Neural cell (in vitro differentiated cells): Measurements from ENCODE around the gene TIPARP. TPM values are rescaled to one million over a fixed set of nuclear protein-coding genes. Genes with fewer than 3 reads are reported as not detected.

Source experiments
- H2AFZ ChIP-seq: fragments of 200-600, 300-800 bp; sonication (generic), shearing (Covaris generic); 2 replicates; pipeline ENCODE4 v1.6.0; 2014; ENCODE audit warnings: low read depth, mild to moderate bottlenecking, antibody characterized with exemption, low read length, moderate library complexity
- H3F3A ChIP-seq: fragments of 200-600 bp; shearing (Covaris generic); 2 replicates; pipeline ENCODE4 v1.6.1; 2016; ENCODE audit warnings: mild to moderate bottlenecking, moderate library complexity, mixed read lengths, antibody characterized with exemption, low read length; ENCODE audit not compliant: insufficient read depth, poor library complexity, severe bottlenecking
- H3K27ac ChIP-seq: fragments of 200-600, 300-800 bp; sonication (generic), shearing (Covaris generic); 2 replicates; pipeline ENCODE4 v1.5.1; 2014; ENCODE audit warnings: mild to moderate bottlenecking, low read length, moderate library complexity
- H3K27me3 ChIP-seq: fragments of 300-800, 200-600 bp; sonication (generic), shearing (Covaris generic); 2 replicates; pipeline ENCODE4 v1.6.0; 2014; ENCODE audit warnings: mild to moderate bottlenecking, low read depth, low read length, moderate library complexity; ENCODE audit not compliant: insufficient read depth
- H3K36me3 ChIP-seq: fragments of 300-800, 200-600 bp; sonication (generic), shearing (Covaris generic); 2 replicates; pipeline ENCODE4 v1.5.1; 2014; ENCODE audit warnings: mild to moderate bottlenecking, antibody characterized with exemption, low read length, moderate library complexity; ENCODE audit not compliant: insufficient read depth
- H3K4me2 ChIP-seq: fragments of 300-800, 200-600 bp; sonication (generic), shearing (Covaris generic); 2 replicates; pipeline ENCODE4 v1.6.0; 2014; ENCODE audit warnings: mild to moderate bottlenecking, low read length
- H3K4me3 ChIP-seq: fragments of 300-800, 200-600 bp; sonication (generic), shearing (Covaris generic); 2 replicates; pipeline ENCODE4 v1.5.1; 2014; ENCODE audit warnings: mild to moderate bottlenecking, low read length, moderate library complexity
- H3K79me2 ChIP-seq: fragments of 200-600 bp; shearing (Covaris generic); replicated peaks from 2 replicates; pipeline ENCODE4 v1.6.0; 2014; ENCODE audit warnings: mild to moderate bottlenecking, low read length, moderate library complexity; ENCODE audit not compliant: insufficient read depth
- H3K9ac ChIP-seq: fragments of 300-800, 200-600 bp; sonication (generic), shearing (Covaris generic); 2 replicates; pipeline ENCODE4 v1.6.1; 2016; ENCODE audit warnings: mild to moderate bottlenecking, low read length, mixed read lengths
- H3K9me2 ChIP-seq: fragments of 200-600 bp; shearing (Covaris generic); 2 replicates; pipeline ENCODE4 v1.6.1; 2016; ENCODE audit warnings: mild to moderate bottlenecking, low read length, mixed read lengths; ENCODE audit not compliant: insufficient read depth
- H3K9me3 ChIP-seq: fragments of 200-600, 300-800 bp; sonication (generic), shearing (Covaris generic); 2 replicates; pipeline ENCODE4 v1.6.1; 2016; ENCODE audit warnings: mild to moderate bottlenecking, mixed run types, low read length, moderate library complexity, mixed read lengths
- H4K20me1 ChIP-seq: fragments of 200-600 bp; shearing (Covaris generic); 2 replicates; pipeline ENCODE4 v1.6.1; 2016; ENCODE audit warnings: mild to moderate bottlenecking, mixed run types; ENCODE audit not compliant: insufficient read depth
- EP300 ChIP-seq: fragments of 450-650 bp; conservative IDR thresholded peaks from 2 replicates; pipeline ENCODE4 v1.6.1; 2014; ENCODE audit warnings: antibody characterized with exemption, mild to moderate bottlenecking, moderate library complexity; ENCODE audit not compliant: poor library complexity, severe bottlenecking
- EZH2 ChIP-seq: fragments of 200-600, 300-800 bp; shearing (Covaris generic), sonication (generic); IDR thresholded peaks from 2 replicates; pipeline ENCODE4 v1.6.1; 2014; ENCODE audit warnings: antibody characterized with exemption, low read length, borderline replicate concordance, mild to moderate bottlenecking; ENCODE audit not compliant: insufficient read depth, poor library complexity, severe bottlenecking
- MXI1 ChIP-seq: fragments of 450-650 bp; conservative IDR thresholded peaks from 2 replicates; pipeline ENCODE4 v1.6.1; 2014; ENCODE audit warnings: antibody characterized with exemption, mild to moderate bottlenecking; ENCODE audit not compliant: poor library complexity, severe bottlenecking
- POLR2AphosphoS5 ChIP-seq: IDR thresholded peaks from 2 replicates; pipeline ENCODE4 v1.6.1; 2012
- RAD21 ChIP-seq: fragments of 450-650 bp; conservative IDR thresholded peaks from 2 replicates; pipeline ENCODE4 v1.6.1; 2014; ENCODE audit warnings: antibody characterized with exemption, mild to moderate bottlenecking, moderate library complexity
- REST ChIP-seq: IDR thresholded peaks from 2 replicates; pipeline ENCODE4 v1.6.1; 2012; ENCODE audit warnings: borderline replicate concordance
- SMC3 ChIP-seq: fragments of 450-650 bp; conservative IDR thresholded peaks from 2 replicates; pipeline ENCODE4 v1.6.1; 2014; ENCODE audit warnings: antibody characterized with exemption, mild to moderate bottlenecking, moderate library complexity; ENCODE audit not compliant: poor library complexity
- TAF1 ChIP-seq: IDR thresholded peaks from 2 replicates; pipeline ENCODE4 v1.6.1; 2012; ENCODE audit warnings: low read depth
- polyA plus RNA-seq: library from polyadenylated mRNA; depleted of rRNA; stranded (reverse); fragments of >200 nt; gene quantifications from 2 replicates; pipeline ENCODE4 v1.2.3, GENCODE V29; 2014
- TF ChIP-seq, protein P1 (sequence below): fragments of 450-650 bp; IDR thresholded peaks from 2 replicates; pipeline ENCODE4 v1.5.1; 2014; ENCODE audit warnings: antibody characterized with exemption, mild to moderate bottlenecking, moderate library complexity; ENCODE audit not compliant: poor library complexity, severe bottlenecking

Gene TIPARP
- polyA plus RNA-seq, 1 donor from 2014 or later = 5.4 TPM

DNA sequence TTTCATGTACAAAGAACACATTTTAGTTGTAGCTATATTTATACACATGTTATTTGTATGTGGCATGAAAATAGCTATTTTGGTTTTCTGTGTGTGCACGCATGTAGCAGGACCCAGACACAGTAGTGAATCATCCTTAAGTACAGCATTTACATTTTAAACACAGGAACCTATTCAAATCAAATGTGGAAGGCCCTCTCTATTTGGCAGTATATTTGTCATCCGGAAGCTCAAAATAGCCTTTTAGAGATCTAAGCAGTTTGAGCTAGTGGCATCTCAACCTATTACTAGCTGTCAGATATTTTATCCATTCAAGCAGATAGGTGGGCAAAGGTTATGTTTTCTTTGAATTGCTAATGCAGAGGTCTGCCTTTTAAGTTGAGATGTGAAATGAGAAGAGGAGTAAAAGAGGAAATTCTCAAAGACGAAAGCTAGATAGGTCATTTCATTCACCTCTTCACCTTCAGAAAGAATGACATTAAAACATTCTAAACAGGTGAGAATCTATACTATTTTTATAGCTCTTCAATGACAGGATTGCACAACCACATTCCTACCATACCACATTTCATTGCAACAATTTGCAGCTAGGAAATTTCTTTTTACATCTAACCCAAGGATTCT is 46.3 kb upstream of the TIPARP start:
- Histone ChIP-seq H3K9me3 (no peaks in the 10 kb centered on the region), H3K27me3 (no peaks in the 10 kb centered on the region), H3K9me2 (no peaks in the 10 kb centered on the region), H3K79me2 (no peaks in the 10 kb centered on the region), H3K4me3 (no peak overlapping the region), H3K36me3 (no peaks in the 10 kb centered on the region), H4K20me1 (no peaks in the 10 kb centered on the region), H3K4me2 (no peak overlapping the region), H2AFZ (no peak overlapping the region), H3F3A (no peaks in the 10 kb centered on the region), H3K27ac (no peak overlapping the region), H3K9ac (no peak overlapping the region)
- TF ChIP-seq RAD21 (no peak), REST (no peak), EP300 (no peak), SMC3 (no peak), MXI1 (no peak), TAF1 (no peak), POLR2AphosphoS5 (peak; percentile 20)

DNA sequence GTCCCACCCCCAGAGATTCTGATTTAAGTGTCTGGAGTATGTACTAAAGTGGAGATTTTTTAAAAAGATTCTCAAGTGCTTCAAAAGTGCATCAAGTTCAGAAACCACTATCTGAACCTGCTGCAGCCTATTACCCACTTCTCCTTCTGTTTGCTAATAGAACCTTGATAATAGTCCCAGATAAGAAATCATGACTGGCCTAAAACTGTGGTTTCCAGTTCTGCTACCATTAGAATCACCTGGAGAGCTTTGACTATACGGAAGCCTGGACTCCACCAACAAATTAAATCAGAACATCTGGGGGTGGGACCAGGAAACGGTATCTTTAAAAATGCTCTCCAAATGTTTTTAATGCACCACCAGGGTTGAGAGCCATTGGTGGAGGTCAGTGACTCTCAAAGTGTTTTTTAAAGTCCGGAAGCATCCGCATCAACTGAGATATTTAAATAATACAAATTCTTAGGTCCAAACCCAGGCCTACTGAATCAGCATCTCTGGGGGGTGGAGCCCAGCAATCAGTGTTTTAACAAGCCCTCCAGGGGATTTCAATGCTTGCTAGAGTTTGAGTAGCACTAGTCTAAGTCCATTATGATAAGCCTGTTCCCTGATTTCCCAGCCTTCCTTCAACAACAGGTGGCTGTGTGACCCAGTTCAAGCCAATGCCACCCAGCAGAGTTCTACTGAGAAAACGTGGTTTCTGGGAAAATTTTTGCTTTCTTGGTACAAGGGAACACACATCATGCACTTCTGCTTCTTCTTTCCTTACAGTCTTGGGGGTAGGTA is 45.4 kb upstream of the TIPARP start:
- no peaks in the 10 kb centered on the region for H3K9me2 ChIP-seq
- TF ChIP-seq RAD21 (no peak), EZH2 (no peak), MXI1 (no peak), EP300 (no peak), POLR2AphosphoS5 (no peak), TAF1 (no peak), SMC3 (no peak), REST (no peak)
- TF ChIP-seq, protein P1, sequence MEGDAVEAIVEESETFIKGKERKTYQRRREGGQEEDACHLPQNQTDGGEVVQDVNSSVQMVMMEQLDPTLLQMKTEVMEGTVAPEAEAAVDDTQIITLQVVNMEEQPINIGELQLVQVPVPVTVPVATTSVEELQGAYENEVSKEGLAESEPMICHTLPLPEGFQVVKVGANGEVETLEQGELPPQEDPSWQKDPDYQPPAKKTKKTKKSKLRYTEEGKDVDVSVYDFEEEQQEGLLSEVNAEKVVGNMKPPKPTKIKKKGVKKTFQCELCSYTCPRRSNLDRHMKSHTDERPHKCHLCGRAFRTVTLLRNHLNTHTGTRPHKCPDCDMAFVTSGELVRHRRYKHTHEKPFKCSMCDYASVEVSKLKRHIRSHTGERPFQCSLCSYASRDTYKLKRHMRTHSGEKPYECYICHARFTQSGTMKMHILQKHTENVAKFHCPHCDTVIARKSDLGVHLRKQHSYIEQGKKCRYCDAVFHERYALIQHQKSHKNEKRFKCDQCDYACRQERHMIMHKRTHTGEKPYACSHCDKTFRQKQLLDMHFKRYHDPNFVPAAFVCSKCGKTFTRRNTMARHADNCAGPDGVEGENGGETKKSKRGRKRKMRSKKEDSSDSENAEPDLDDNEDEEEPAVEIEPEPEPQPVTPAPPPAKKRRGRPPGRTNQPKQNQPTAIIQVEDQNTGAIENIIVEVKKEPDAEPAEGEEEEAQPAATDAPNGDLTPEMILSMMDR = no peak
- no peak overlapping the region for H3K4me3 ChIP-seq
- H2AFZ ChIP-seq = no peak overlapping the region
- no peaks in the 10 kb centered on the region for H3K79me2 ChIP-seq
- no peaks in the 10 kb centered on the region for H3K27me3 ChIP-seq
- no peak overlapping the region for H3K4me2 ChIP-seq
- no peak overlapping the region for H3K27ac ChIP-seq
- no peaks in the 10 kb centered on the region for H3K36me3 ChIP-seq
- no peaks in the 10 kb centered on the region for H3F3A ChIP-seq
- no peak overlapping the region for H3K9ac ChIP-seq
- no peaks in the 10 kb centered on the region for H3K9me3 ChIP-seq
- H4K20me1 ChIP-seq = no peaks in the 10 kb centered on the region
